Activated naive CD8-positive, alpha-beta T cell treated with anti-CD3 and anti-CD28 coated beads for 36 hours (primary cell): ENCODE data around the gene ARL5C. TPM values are rescaled to one million over a fixed set of nuclear protein-coding genes. Genes with fewer than 3 reads are reported as not detected.

ENCODE experiments used
- DNase-seq: peaks from one replicate; pipeline ENCODE4 v3.0.0; 2021
- H3K27ac Mint-ChIP-seq: one replicate; pipeline ENCODE4 v1.8.0; 2022; ENCODE audit warnings: mild to moderate bottlenecking, moderate library complexity, mixed read lengths
- H3K27me3 Mint-ChIP-seq: one replicate; pipeline ENCODE4 v1.8.0; 2022; ENCODE audit warnings: mild to moderate bottlenecking, mixed read lengths
- H3K36me3 Mint-ChIP-seq: one replicate; pipeline ENCODE4 v1.8.0; 2021; ENCODE audit warnings: mild to moderate bottlenecking, mixed read lengths
- H3K4me1 Mint-ChIP-seq: one replicate; pipeline ENCODE4 v1.8.0; 2021; ENCODE audit warnings: mixed read lengths
- H3K4me3 Mint-ChIP-seq: one replicate; pipeline ENCODE4 v1.8.0; 2022; ENCODE audit warnings: mild to moderate bottlenecking, moderate library complexity, mixed read lengths
- H3K9me3 Mint-ChIP-seq: one replicate; pipeline ENCODE4 v1.8.0; 2022; ENCODE audit warnings: mixed read lengths
- total RNA-seq, 2 experiments: library from RNA; stranded (reverse); gene quantifications; one replicate each; pipeline ENCODE4 v1.2.3, GENCODE V29; 2021

The ARL5C gene
- total RNA-seq, 2 experiments from 2014 or later: not detected

- Mint-ChIP-seq H3K27me3 (peaks cover 3% of the 10 kb centered on the region), H3K36me3 (peaks cover 27% of the 10 kb centered on the region), H3K4me1 (peaks cover 49% of the 10 kb centered on the region), H3K27ac (peak within 1 kb of the TSS; percentile 99), H3K4me3 (peak within 1 kb of the TSS; percentile 99), H3K9me3 (no peaks in the 10 kb centered on the region)
- peak; percentile 81 for DNase-seq
Measured at GRCh38 chr17:39197380-39198185, 31.6 kb upstream of the ARL5C start, which contains the start of gene CACNB1. TSS of gene CACNB1 (minus strand) at chr17:39197669. CDS start at chr17:39197495, 174 bp downstream.

- Mint-ChIP-seq H3K27ac (peak overlapping the region; percentile 68), H3K4me1 (peaks cover 42% of the 10 kb centered on the region), H3K4me3 (peak overlapping the region; percentile 99), H3K9me3 (no peaks in the 10 kb centered on the region), H3K27me3 (peaks cover 3% of the 10 kb centered on the region), H3K36me3 (peaks cover 23% of the 10 kb centered on the region)
- DNase-seq: peak; percentile 15
Measured at GRCh38 chr17:39196808-39197291, 30.9 kb upstream of the ARL5C start.

GRCh38 chr17:39196241-39196807 is 30.4 kb upstream of the ARL5C start:
- peaks cover 38% of the 10 kb centered on the region for H3K4me1 Mint-ChIP-seq

GRCh38 chr17:39195568-39196160 is 29.7 kb upstream of the ARL5C start:
- peaks cover 11% of the 10 kb centered on the region for H3K36me3 Mint-ChIP-seq
- H3K4me1 Mint-ChIP-seq: peaks cover 35% of the 10 kb centered on the region
- no peaks in the 10 kb centered on the region for H3K9me3 Mint-ChIP-seq
- peaks cover 3% of the 10 kb centered on the region for H3K27me3 Mint-ChIP-seq
- no peak for DNase-seq
- H3K4me3 Mint-ChIP-seq: peak overlapping the region; percentile 99
- no peak overlapping the region for H3K27ac Mint-ChIP-seq

More at GRCh38 chr17:39196241-39196807, 30.4 kb upstream of the ARL5C start:
- DNase-seq: no peak
- Mint-ChIP-seq H3K9me3 (no peaks in the 10 kb centered on the region), H3K4me3 (peak overlapping the region; percentile 99), H3K27ac (peak overlapping the region; percentile 40), H3K36me3 (peaks cover 18% of the 10 kb centered on the region), H3K27me3 (peaks cover 3% of the 10 kb centered on the region)

DNA sequence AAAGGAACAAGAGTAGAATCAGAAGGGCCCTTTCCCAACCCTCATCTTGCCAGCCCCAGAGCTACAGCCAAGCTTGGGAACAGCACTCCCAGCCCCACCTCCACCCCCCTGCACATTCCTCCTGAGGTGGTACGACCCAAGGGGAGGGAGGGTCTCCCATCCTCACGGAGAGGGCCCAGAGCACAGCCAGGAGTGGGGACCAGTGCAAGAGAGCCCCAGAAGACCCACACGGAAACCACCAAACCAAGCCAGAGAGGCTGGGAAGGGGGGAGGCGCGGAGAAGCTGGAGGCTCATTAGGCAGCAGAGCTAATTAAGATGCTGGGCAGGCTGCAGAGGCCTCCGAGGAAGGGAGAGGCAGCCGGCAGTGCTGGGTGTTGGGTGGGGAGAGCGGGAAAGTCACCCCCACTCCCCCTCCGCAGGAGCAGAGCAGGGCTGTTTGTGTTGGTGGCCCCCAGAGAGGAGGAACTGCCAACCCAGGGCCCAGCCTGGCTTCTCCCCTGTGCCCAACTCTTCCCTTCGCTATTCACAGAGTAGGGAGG is 29.1 kb upstream of the ARL5C start:
- peaks cover 33% of the 10 kb centered on the region for H3K4me1 Mint-ChIP-seq
- H3K27me3 Mint-ChIP-seq: peaks cover under 1% of the 10 kb centered on the region
- H3K4me3 Mint-ChIP-seq: no peak overlapping the region
- DNase-seq: no peak
- H3K36me3 Mint-ChIP-seq: peaks cover 5% of the 10 kb centered on the region
- H3K9me3 Mint-ChIP-seq: no peaks in the 10 kb centered on the region
- no peak overlapping the region for H3K27ac Mint-ChIP-seq

- H3K27me3 Mint-ChIP-seq: no peaks in the 10 kb centered on the region
- H3K4me3 Mint-ChIP-seq: no peak overlapping the region
- H3K36me3 Mint-ChIP-seq: peaks cover 3% of the 10 kb centered on the region
- no peak for DNase-seq
- H3K27ac Mint-ChIP-seq: no peak overlapping the region
- no peaks in the 10 kb centered on the region for H3K9me3 Mint-ChIP-seq
- H3K4me1 Mint-ChIP-seq: peaks cover 33% of the 10 kb centered on the region
Measured at GRCh38 chr17:39194089-39194984, 28.4 kb upstream of the ARL5C start.

DNA sequence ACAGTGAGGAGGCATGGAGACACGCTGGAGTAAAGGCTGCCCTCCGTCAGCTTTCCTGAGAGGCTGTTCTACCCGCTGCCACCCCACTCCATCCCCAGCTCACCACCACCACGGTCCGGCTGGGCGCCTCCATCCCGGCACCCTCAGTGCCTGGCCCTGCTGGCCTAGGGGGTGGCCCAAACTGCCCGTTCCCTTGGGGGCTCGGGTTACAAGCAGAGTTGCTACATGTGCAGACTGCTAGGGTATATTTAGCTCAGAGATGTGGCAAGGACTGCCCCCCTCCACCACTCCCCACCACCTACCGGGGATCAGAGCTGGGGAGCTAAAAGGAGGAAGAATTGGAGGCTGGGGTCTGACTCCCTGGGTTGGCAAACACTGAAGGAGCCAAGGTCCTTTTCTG is 27.4 kb upstream of the ARL5C start:
- Mint-ChIP-seq H3K36me3 (peaks cover 3% of the 10 kb centered on the region), H3K4me1 (peaks cover 24% of the 10 kb centered on the region), H3K4me3 (no peak overlapping the region)

GRCh38 chr17:39192901-39193300 is 26.9 kb upstream of the ARL5C start:
- Mint-ChIP-seq H3K27ac (no peak overlapping the region), H3K9me3 (no peaks in the 10 kb centered on the region), H3K36me3 (peaks cover 3% of the 10 kb centered on the region), H3K4me3 (no peak overlapping the region), H3K27me3 (no peaks in the 10 kb centered on the region), H3K4me1 (peaks cover 20% of the 10 kb centered on the region)
- no peak for DNase-seq

More for the DNA sequence above, 27.4 kb upstream of the ARL5C start:
- no peaks in the 10 kb centered on the region for H3K9me3 Mint-ChIP-seq
- no peak overlapping the region for H3K27ac Mint-ChIP-seq
- DNase-seq: no peak
- no peaks in the 10 kb centered on the region for H3K27me3 Mint-ChIP-seq

GRCh38 chr17:39191750-39192510 is 26.0 kb upstream of the ARL5C start:
- Mint-ChIP-seq H3K4me1 (peaks cover 19% of the 10 kb centered on the region), H3K9me3 (no peaks in the 10 kb centered on the region), H3K4me3 (no peak overlapping the region), H3K36me3 (peaks cover 3% of the 10 kb centered on the region), H3K27ac (peak overlapping the region; percentile 7), H3K27me3 (no peaks in the 10 kb centered on the region)
- no peak for DNase-seq

GRCh38 chr17:39187152-39187830 is 21.3 kb upstream of the ARL5C start:
- H3K27me3 Mint-ChIP-seq: no peaks in the 10 kb centered on the region
- no peak overlapping the region for H3K4me3 Mint-ChIP-seq
- no peaks in the 10 kb centered on the region for H3K9me3 Mint-ChIP-seq
- H3K4me1 Mint-ChIP-seq: no peaks in the 10 kb centered on the region
- H3K36me3 Mint-ChIP-seq: peaks cover 9% of the 10 kb centered on the region
- H3K27ac Mint-ChIP-seq: no peak overlapping the region
- DNase-seq: no peak

GRCh38 chr17:39186481-39187002 is 20.6 kb upstream of the ARL5C start:
- no peak for DNase-seq
- no peaks in the 10 kb centered on the region for H3K27me3 Mint-ChIP-seq
- H3K4me1 Mint-ChIP-seq: no peaks in the 10 kb centered on the region
- no peak overlapping the region for H3K4me3 Mint-ChIP-seq
- H3K27ac Mint-ChIP-seq: no peak overlapping the region
- H3K9me3 Mint-ChIP-seq: no peaks in the 10 kb centered on the region
- peaks cover 7% of the 10 kb centered on the region for H3K36me3 Mint-ChIP-seq

DNA sequence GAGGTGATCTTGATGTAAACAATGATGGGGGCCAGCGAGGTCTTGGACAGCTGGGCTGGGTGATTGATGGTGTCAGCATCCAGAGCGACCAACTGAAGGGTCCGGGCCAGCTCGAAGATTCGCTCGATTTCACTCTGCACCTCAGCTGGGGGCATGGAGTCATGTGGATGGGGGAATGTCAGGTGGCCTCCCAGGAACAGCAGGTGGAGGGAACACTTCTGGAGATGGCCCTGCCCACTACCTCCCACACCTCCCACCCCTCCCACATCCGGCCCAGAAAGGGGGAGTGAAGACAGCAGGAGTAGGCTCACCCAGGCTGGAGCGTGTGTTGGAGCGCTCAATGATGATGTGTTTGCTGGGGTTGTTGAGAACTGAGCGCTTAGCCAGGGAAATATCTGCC is 17.8 kb upstream of the ARL5C start:
- Mint-ChIP-seq H3K36me3 (peaks cover 11% of the 10 kb centered on the region), H3K4me1 (no peaks in the 10 kb centered on the region), H3K27ac (no peak overlapping the region), H3K9me3 (no peaks in the 10 kb centered on the region), H3K4me3 (no peak overlapping the region), H3K27me3 (no peaks in the 10 kb centered on the region)
- DNase-seq: no peak

GRCh38 chr17:39183045-39183444 is 17.1 kb upstream of the ARL5C start:
- H3K9me3 Mint-ChIP-seq: no peaks in the 10 kb centered on the region
- DNase-seq: no peak
- no peak overlapping the region for H3K4me3 Mint-ChIP-seq
- no peak overlapping the region for H3K27ac Mint-ChIP-seq
- H3K36me3 Mint-ChIP-seq: peaks cover 11% of the 10 kb centered on the region
- no peaks in the 10 kb centered on the region for H3K4me1 Mint-ChIP-seq
- no peaks in the 10 kb centered on the region for H3K27me3 Mint-ChIP-seq
